GM18508 (cell line): Measurements from ENCODE around the gene NMB.

ENCODE experiments used
- ATAC-seq: cut with Tn5 transposase; IDR thresholded peaks from one replicate; pipeline ENCODE4 v1.9.1; 2021; ENCODE audit warnings: moderate number of reproducible peaks; ENCODE audit not compliant: insufficient read depth, unreplicated experiment

The NMB gene

DNA sequence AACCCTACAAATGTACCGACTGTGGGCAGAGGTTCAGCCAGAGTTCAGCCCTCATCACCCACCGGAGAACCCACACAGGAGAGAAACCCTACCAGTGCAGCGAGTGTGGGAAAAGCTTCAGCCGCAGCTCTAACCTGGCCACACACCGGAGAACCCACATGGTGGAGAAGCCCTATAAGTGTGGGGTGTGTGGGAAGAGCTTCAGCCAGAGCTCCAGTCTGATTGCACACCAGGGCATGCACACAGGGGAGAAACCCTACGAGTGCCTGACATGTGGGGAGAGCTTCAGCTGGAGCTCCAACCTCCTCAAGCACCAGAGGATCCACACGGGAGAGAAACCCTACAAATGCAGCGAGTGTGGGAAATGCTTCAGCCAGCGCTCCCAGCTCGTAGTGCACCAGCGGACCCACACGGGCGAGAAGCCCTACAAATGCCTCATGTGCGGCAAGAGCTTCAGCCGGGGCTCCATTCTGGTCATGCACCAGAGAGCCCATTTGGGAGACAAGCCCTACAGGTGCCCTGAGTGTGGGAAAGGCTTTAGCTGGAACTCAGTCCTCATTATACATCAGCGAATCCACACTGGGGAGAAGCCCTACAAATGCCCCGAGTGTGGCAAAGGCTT, 36.5 kb downstream of the NMB start:
- no peak for ATAC-seq

DNA sequence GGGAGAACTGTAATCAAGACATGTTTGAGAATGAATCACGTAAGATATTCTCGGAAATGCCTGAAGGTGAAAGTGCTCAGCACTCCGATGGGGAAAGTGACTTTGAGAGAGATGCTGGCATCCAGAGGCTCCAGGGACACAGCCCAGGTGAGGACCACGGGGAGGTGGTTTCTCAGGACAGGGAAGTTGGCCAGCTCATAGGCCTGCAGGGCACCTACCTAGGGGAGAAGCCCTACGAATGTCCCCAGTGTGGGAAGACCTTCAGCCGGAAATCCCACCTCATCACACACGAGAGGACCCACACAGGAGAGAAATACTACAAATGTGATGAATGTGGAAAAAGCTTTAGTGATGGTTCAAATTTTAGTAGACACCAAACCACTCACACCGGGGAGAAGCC, 37.4 kb downstream of the NMB start:
- ATAC-seq: no peak

- ATAC-seq: no peak
These were observed 41.8 kb downstream of the NMB start for GRCh38 chr15:84616235-84616634.

- ATAC-seq: no peak
These were observed 46.4 kb downstream of the NMB start for GRCh38 chr15:84611631-84612030.

DNA sequence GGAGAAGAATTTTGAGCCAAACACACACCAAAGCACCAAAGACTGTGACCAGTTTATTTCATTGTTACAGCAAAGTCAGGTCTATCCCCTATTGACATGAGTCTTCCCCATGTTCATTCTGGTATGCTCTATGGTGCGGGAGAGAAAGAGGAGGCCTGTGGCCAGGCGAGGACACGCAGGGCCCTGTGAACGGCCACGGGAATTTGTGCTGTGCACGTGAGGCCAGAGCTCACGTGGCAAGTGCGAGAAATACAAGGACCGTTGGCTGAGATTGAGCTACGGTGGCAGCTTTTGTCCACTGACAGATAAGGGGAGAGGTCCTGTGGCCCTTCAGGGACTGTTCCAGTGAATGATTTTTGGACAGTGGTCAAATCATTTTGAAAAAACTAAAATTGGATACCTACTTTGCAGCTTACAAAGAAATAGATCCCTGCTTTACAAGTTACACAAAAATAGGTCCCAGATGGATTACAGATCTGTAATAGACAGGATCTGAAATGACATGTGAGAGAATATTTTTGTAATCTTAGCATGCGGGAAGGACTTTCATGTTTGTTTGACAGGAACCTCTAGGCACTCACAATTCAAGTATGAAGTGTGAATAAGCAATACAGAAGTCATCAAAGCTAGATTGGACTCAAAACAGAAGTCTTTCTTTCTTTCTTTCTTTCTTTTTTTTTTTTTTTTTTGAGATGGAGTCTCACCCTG, 48.0 kb downstream of the NMB start:
- ATAC-seq: no peak

- no peak for ATAC-seq
These were observed 49.2 kb downstream of the NMB start for GRCh38 chr15:84608707-84609284.

DNA sequence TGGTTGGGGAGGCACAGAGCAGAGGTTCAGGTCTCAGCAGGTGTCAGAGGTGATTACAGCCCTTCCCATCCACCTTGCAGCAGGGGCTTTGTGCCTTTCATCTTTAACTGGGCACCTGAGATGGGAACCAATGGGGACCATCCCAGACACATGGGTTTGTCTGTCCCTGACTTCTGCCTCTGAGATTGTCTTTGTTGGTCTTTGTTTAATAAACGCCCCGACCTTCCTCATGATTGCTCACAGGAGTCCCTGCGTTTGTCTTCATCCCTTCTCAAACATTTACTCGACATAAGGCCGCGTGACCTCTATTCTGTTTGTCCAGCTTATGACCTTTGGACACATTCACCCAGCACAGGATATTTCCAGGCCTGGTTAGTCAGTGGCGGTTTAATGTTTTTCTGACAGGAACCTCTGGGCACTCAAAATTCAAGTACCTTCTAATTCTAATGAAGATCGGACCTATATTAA, 51.3 kb downstream of the NMB start:
- no peak for ATAC-seq

DNA sequence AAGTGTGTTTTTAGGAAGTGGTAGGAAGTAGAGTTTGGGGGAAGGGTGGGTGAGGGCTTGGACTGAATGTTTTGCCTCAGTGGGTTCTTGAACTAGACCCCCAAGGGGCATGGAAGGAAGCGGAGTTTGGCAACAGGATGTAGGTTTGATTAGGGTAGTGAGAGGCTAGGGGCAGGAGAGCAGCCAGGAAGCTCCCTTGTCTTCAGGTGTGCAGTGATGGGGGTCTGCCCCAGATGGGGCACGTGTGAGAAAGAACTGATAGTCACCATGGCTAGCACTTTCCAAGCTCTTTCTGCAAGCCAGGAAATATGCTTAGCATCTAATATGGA, 52.5 kb downstream of the NMB start:
- ATAC-seq: no peak
